Measurements from ENCODE around the gene GSTA4.

DNA sequence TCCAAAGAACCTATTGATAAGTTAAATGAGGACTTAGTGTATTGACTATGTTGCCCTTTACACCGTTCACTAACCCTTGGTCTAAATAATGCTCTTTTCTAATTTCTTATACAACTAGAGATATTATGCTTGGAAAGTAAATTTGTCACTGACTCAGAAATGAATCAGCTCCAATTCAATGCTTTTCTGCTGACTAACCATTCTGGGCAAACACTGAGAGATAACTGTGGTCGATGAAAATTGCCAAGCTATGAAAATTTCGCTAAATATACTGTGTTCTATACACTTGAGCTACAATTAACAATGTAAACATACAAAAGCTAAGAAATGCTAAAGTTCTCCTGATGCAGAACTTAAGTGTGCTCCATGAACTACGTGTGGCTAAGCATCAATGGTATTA, 47.0 kb upstream of the GSTA4 start:
- TF ChIP-seq, protein P1, sequence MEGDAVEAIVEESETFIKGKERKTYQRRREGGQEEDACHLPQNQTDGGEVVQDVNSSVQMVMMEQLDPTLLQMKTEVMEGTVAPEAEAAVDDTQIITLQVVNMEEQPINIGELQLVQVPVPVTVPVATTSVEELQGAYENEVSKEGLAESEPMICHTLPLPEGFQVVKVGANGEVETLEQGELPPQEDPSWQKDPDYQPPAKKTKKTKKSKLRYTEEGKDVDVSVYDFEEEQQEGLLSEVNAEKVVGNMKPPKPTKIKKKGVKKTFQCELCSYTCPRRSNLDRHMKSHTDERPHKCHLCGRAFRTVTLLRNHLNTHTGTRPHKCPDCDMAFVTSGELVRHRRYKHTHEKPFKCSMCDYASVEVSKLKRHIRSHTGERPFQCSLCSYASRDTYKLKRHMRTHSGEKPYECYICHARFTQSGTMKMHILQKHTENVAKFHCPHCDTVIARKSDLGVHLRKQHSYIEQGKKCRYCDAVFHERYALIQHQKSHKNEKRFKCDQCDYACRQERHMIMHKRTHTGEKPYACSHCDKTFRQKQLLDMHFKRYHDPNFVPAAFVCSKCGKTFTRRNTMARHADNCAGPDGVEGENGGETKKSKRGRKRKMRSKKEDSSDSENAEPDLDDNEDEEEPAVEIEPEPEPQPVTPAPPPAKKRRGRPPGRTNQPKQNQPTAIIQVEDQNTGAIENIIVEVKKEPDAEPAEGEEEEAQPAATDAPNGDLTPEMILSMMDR (conservative IDR thresholded peaks at IDR 0.05; ENCODE audit: low read length), result no peak
- no peak for TF ChIP-seq EZH2phosphoT487 (IDR thresholded peaks at IDR 0.05; ENCODE audit: borderline replicate concordance, low read depth, low read length)
